NCI-H1417 (cell line): ENCODE measurements around the gene ACTG2.
"Not testable (repeated sequence)": the region's sequence is repeated elsewhere in the genome, so short reads cannot be mapped to it uniquely, and the experiment has no call there.

Source experiments
- DNase-seq, 3 experiments: peaks; one replicate each; lab custom pipeline; 2025; lab: John Stamatoyannopoulos, UW

The ACTG2 gene

GRCh38 chr2:73893764-73894474, 1.1 kb downstream of the ACTG2 start:
- no peak for DNase-seq

DNA sequence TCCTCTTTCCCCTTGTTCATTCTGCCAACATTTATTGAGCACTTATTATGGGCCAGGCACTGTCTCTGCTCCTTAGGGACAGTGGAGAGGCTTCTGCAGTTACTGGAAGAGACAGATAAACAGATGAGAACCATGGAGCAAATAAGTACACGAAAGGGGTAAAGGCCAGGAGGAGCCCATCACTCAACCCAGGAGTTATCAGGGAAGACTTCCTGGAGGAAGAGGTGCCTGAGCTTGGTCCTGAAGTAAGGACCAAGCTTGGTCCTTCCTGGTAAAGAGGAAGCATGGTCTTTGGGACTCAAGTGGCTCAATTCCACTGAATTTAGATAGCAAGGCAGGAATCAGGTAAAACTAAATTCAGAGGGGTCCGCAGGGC, 1.7 kb downstream of the ACTG2 start:
- DNase-seq = no peak

GRCh38 chr2:73894877-73895276, 2.1 kb downstream of the ACTG2 start:
- no peak for DNase-seq

DNA sequence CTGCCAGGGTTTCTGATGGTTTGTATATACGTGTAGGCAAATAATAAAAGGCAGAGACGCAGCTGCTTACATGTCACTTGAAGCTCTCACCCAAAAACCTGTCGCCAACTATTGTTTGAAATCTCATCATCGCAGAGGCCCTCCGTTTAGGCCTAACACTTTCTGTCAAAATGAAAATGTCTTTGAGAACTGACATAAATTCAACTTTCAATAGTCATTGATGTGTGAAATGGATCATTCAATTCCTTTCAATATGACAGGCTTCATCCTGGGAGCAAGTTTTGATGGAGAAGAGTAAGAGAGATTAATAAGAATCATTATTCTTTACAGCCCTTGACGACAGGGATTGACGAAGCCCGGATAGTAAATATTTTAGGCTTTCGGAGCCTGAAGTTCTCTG, 2.7 kb downstream of the ACTG2 start:
- no peak for DNase-seq

GRCh38 chr2:73896362-73897239, 3.8 kb downstream of the ACTG2 start:
- no peak for DNase-seq

DNA sequence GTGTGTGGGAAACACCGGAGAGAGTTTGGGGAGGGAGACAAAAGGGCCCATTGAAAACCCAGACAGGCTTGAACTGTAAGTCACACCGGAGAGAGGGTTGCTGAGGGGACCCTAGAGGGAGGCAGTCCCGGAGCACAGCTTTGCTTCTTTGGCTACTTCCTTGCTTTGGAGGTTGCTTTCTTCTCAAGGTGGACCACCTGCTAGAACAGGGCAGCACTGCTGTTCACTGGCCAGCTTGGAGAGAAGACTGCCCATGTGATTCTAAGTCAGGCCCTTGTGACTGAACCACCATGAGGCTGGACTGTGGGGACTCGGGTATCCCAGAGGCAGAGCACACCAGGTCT, 4.4 kb downstream of the ACTG2 start:
- DNase-seq = no peak

DNA sequence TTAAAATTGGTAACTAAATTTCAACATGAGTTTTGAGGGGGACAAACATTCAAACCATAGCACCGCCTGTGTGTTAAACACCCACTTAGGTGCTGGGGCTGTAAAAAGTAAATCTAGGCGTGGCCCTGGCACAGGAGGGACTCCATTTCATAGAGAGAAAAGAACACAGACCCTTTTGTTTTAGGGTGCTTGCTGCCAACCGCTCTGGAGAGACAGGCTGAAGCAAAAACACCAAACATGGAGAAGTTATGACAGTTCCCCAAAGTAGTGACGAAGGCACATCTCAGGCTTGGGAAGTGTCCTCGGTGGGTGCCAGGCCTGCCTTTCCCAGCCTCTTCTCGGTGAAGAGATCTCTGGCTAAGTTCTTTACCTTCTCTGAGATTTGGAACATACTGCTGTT, 5.1 kb downstream of the ACTG2 start:
- DNase-seq = no peak

DNA sequence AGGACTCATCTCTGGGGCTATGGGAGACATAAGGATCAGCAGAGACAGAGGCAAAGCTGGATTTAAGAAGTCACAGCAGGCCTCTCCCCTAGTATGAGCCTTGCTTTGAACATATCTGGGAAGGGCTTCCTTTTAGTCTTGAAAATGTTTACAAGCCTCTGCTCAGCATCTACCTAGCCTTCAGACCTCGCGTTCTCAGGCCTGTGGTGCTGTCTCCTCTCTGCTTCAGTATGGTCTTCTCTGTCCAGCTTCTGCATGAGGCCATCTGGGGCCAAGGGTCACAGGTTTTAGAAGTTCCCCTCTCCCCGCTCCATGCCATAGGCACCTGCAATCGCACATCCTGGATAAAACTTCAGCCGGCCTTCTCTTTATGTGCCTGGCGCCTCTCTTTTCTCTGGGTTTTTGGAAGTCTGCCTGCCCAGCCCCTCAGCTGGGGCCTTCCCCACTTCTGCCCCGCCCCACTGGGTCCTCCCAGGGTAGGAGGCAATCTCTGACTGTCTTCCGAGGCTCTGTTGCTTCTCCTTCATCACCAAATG, 7.1 kb downstream of the ACTG2 start:
- no peak for DNase-seq

GRCh38 chr2:73901143-73901542, 8.3 kb downstream of the ACTG2 start:
- DNase-seq = no peak

DNA sequence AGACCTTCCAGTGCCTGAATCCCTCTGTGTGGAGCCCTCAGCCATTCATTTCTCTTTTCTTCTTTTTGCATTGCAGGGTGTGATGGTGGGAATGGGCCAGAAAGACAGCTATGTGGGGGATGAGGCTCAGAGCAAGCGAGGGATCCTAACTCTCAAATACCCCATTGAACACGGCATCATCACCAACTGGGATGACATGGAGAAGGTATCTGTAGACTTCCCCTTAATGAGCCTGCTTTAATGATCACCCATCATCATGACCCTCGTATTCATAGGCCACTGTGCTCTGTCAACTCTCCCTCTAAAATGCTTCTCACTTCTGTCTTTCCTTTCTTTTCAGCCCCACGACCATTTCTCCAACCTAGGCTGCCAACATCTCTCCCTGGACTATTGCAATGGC, 9.5 kb downstream of the ACTG2 start:
- DNase-seq = no peak

- DNase-seq = no peak
Observed at GRCh38 chr2:73903313-73903712, 10.5 kb downstream of the ACTG2 start.

DNA sequence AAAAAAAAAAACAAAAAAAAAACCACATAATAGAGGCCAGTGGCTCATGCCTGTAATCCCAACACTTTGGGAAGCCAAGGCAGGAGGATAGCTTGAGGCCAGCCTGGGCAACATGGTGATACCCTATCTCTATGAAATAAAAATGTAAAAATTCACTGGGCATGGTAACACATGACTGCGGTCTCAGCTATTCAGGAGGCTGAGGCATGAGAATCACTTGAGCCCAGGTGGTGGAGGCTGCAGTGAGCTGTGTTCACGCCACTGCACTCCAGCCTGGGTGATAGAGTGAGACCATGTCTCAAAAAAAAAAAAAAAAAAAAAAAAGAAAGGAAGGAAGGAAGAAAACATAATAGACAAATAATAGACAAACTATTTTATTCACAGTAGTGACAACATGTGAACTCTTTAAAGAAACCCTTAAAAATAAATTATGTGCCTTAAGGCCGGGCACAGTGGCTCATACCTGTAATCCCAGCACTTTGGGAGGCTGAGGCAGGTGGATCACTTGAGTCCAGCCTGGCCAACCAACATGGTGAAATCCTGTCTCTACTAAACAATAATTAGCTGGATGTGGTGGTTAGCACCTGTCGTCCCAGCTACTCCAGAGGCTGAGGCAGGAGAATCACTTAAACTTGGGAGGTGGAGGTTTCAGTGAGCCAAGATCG, 11.3 kb downstream of the ACTG2 start:
- not testable (repeated sequence) for DNase-seq

- DNase-seq = no peak
Observed at GRCh38 chr2:73904952-73905351, 12.1 kb downstream of the ACTG2 start.

DNA sequence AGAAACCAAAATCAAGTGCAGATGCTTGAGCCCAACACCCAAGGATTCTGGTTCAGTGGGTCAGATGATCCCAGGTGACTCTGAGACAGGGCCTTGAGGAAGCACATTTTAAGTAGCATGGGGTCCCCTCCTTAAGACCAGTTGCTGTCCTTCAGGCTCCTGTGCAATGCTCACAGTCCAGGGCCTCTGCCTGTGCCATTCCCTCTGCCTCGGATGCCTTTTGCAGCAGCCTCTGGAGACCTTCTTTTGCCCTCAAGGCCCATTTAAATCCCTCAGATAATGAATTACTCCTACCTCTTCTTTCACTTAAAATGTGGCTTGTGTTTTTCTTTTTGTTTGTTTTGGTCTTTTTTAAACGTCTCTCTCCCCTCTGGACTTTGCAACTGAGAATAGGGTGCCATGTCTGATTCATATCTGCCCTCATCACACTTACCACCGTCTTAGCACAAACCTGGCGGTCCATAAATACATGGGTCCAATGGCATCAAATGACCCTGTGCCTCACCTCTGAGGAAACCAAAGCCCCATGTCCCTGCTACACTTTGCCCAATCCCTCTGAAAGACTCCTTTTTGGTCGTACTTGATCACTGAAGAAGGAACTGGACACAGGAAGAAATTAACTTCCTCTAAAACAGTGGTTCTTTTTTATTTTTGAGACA, 14.2 kb downstream of the ACTG2 start:
- DNase-seq = no peak

DNA sequence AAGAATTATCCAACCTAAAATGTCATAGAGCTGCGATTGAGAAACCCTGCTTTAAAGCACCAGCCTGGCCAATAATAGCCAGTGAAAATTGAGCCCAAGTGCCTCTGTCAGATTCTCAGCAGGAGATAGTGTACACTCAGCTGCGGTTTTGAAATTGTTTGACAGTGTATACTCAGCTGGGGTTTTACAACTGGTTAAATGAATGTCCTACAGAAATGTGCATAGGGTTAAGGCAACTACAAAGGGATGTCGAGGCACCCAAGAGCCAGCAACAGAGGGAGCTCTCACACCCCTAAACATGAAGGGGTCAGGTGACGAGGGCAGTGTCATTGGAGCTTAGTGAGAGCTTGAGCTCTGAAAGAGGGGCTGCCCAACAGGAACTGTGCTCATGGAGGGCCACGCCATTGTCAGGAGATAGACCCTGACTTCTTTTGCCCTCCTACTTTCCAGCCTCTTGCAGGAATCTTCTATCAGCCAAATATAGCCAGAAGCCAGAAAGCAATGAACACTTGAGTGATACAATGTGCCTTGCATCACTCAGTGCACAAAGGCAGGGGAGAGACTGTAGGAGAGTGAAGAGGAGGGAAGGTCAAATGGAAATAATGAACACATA, 15.1 kb downstream of the ACTG2 start:
- peak; percentile 79 to 97 (median 82) for DNase-seq

- no peak for DNase-seq
Observed at GRCh38 chr2:73908689-73909652, 16.2 kb downstream of the ACTG2 start.

GRCh38 chr2:73910873-73911547, 18.2 kb downstream of the ACTG2 start:
- no peak for DNase-seq

DNA sequence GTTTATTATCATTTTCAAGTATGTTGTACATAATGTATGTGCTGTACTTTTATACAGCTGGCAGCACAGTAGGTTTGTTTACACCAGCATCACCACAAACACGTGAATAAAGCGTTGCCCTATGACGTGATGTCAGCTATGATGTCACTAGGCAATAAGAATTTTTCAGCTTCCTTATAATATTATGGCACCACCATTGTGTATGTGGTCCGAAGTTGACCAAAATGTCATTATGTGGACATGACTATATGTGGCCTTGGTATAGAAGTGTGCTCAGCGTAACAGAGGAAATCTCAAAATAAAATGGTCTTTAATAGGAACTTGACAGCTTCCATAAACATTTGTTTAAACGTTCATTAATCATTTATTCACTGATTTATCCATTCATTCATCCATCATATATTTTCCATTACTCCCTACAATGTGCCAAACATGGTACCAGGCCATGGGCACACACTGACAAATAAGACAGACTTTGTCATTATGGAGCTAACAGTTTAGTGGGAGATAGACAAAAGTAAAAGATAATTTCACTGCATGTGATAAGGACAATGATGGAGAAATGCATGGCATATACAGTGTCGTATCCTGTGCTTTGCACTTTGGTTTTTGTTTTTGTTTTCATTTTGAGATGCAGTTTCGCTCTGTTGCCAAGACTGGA, 18.9 kb downstream of the ACTG2 start:
- no peak for DNase-seq

DNA sequence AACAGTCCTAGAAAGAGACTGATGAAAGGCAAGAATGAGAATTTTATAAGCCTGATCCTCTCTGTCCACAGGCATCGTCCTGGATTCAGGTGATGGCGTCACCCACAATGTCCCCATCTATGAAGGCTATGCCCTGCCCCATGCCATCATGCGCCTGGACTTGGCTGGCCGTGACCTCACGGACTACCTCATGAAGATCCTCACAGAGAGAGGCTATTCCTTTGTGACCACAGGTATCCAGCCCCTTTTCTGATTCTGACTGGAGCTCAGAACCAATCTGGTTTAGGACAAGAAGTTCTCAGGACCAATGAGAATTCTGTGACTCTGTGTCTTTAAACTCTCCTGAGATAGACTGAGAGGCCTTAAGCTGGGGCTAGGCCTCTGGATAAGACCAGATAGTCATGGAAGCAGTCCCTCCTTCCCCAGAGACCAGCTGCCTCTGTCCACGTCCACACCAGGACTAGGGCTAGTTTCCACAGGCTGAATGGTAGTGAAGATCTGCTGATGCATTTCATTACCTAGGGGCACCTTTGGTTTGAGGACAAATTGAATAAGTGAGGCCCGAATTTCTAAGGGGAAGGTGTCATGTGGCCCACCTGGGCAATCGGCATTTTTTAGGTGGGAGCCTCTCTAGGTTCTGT, 20.7 kb downstream of the ACTG2 start:
- DNase-seq = no peak
